Mucosa of rectum (tissue), 2 donors: ENCODE measurements around the gene GPR82.
"Not testable (repeated sequence)": the region's sequence is repeated elsewhere in the genome, so short reads cannot be mapped to it uniquely, and the experiment has no call there.

Experiments
- H3K27ac ChIP-seq, 2 donors: one replicate each; pipeline ENCODE4 v1.7.0; 2013; ENCODE audit warnings: inconsistent platforms in 2 of 2, low read depth in 2 of 2, low read length in 2 of 2
- H3K27me3 ChIP-seq, 2 donors: one replicate each; pipeline ENCODE4 v1.7.0; 2013; ENCODE audit warnings: low read length in 2 of 2; ENCODE audit not compliant: control insufficient read depth in 2 of 2, insufficient read depth in 2 of 2
- H3K36me3 ChIP-seq, 2 donors: one replicate each; pipeline ENCODE4 v1.7.0; 2013; ENCODE audit warnings: low read length in 2 of 2; ENCODE audit not compliant: control insufficient read depth in 2 of 2, insufficient read depth in 2 of 2
- H3K4me1 ChIP-seq, 2 donors: one replicate each; pipeline ENCODE4 v1.7.0; 2013; ENCODE audit warnings: low read length in 2 of 2, mild to moderate bottlenecking in 1 of 2; ENCODE audit not compliant: control insufficient read depth in 2 of 2, insufficient read depth in 2 of 2
- H3K4me3 ChIP-seq, 2 donors: one replicate each; pipeline ENCODE4 v1.7.0; 2013; ENCODE audit warnings: low read length in 2 of 2
- H3K9ac ChIP-seq, 2 donors: one replicate each; pipeline ENCODE4 v1.7.0; 2013; ENCODE audit warnings: low read length in 2 of 2, low read depth in 1 of 2, mild to moderate bottlenecking in 1 of 2
- H3K9me3 ChIP-seq, 2 donors: one replicate each; pipeline ENCODE4 v1.7.0; 2013; ENCODE audit warnings: low read length in 2 of 2; ENCODE audit not compliant: control insufficient read depth in 2 of 2
- donor health status: healthy.
- donor health status: Normal muscosa, but diverticular disease.

The GPR82 gene

DNA sequence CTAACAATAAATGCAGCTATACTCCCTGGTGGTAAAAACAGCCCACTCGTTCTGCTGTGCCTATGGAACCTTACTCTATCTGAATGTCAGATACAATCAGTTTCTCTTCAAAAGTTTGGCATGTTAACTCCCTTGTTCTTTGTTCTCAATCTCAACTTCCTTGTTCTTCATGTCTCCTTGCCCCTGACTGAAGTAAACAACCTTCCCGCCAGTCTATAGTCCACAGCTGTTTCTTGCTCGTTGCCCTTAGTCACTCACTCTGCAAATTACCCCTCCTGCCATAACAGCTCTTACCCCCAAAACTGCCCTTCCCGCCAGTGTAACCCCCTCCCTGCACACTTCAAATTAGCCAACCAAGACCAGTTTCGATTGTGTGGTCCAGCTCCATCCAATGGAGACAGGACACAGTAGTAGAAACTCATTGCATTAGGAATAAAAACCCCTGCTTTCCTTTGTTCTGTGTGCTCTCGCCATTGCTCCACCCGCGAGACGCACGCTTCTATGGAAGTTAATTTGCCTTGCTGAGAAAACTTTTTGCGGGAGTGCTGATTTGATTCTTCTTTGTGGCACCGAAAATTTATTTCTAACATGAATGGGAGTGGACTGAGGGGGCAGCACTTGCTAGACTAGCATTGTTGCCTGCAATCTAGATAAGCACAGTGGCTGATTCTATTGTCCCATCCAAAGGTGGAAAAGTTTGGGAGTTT is 7.1 kb upstream of the GPR82 start:
- Histone ChIP-seq H3K9me3 (peaks cover 11% of the 10 kb centered on the region in 2 donors), H3K36me3 (peaks cover 0 to 5% of the 10 kb centered on the region in 2 donors), H3K4me1 (no peaks in the 10 kb centered on the region), H3K27me3 (peaks cover 0 to 4% of the 10 kb centered on the region in 2 donors), H3K4me3 (no peak overlapping the region), H3K27ac (no peak overlapping the region), H3K9ac (no peak overlapping the region)

DNA sequence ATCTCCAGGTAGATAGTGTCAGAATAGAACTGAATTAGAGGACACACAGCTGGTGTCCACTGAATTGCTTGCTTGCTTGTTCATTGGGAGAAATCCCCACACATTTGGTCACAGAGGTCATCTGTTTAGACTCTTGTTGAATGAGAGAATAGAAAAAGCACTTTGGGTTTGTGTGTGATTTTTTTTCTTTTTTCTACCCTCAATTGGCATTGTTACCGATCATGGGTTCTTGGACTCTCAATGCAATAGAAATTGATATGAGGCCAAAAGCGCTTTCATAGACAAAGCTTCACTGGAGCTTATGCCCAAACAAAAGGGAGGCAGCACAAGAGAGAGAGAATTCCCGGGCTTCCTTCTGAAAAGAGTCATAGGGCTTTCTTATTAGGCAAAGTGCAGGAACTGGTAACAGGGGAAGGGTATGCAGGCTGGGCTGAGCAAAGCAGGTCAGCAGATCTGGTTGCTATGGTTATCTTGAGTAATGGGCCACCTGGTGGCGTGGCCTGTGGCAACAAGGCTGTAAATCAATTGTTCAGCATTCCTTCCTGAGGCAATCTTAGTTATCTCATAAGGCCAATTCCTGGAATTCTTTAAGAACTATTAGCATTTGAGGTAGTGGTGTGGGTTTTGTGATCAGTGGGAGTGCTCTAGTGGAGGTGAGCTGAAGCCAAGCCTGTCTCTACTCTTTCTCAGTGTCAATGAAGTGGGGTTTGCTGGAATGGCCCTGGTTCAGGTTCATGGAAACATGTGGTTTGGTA is 5.3 kb upstream of the GPR82 start:
- Histone ChIP-seq H3K9me3 (peaks cover 11% of the 10 kb centered on the region in 2 donors), H3K27ac (no peak overlapping the region), H3K36me3 (peaks cover 0 to 5% of the 10 kb centered on the region in 2 donors), H3K9ac (no peak overlapping the region), H3K4me3 (no peak overlapping the region), H3K27me3 (peaks cover 3% of the 10 kb centered on the region in 2 donors), H3K4me1 (no peaks in the 10 kb centered on the region)

DNA sequence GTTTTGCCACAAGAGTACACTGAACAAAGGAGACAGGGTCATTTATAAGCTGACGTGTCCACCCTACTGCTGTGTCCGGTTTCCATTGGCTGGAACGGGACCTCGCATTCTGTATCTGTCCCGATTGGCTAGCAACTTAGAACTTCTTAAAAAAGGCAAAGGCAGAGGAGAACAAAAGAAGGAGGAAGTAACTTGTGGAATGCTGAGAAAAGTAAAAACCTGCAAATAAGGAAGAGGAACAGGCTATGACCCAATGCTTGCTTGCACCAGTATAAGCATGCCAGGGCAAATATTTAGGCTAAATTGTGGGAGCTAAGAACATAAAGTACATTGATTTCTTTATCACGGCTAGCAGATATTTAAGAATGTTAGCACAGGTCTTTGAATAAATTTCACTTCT is 4.4 kb upstream of the GPR82 start:
- not testable (repeated sequence) for H3K36me3 ChIP-seq, H3K4me1 ChIP-seq, H3K9ac ChIP-seq, H3K27me3 ChIP-seq, H3K4me3 ChIP-seq, H3K27ac ChIP-seq
- H3K9me3 ChIP-seq = peaks cover 11% of the 10 kb centered on the region in 2 donors

DNA sequence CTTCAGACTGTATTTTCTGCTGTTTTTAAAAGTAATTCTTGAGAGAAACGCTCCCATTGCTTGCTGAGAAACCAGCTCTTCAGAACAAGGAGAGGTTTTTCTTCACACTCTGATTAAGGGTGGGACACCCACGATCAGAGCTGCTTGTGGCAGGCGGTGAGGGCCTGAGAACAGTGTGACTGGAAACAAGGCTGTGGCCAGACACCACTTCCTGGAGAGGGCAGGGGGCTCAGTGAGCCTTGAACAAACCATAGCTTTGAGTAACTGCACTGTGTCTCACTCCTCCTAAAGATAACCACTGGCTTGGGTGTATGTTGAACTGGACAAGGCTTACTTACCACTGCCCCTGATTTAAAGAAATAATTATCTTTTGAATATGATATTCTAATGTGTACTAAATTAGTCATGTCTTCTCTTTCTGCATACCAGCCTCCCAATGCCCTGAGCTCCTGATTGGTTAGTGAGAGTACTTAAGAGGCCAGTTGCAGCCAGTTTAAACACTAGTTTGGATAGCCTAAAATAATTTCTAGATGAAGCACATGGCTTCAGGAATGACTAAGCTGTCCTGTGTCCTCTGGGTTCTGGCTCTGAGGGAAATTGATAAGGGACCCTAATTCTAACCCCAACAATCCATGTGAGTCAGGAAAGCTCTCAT is 3.7 kb upstream of the GPR82 start:
- no peak overlapping the region for H3K27ac ChIP-seq
- H3K27me3 ChIP-seq = peaks cover 0 to 3% of the 10 kb centered on the region in 2 donors
- H3K4me1 ChIP-seq = no peaks in the 10 kb centered on the region
- H3K9ac ChIP-seq = no peak overlapping the region
- no peak overlapping the region for H3K4me3 ChIP-seq
- peaks cover 11% of the 10 kb centered on the region in 2 donors for H3K9me3 ChIP-seq
- H3K36me3 ChIP-seq = peaks cover 0 to 5% of the 10 kb centered on the region in 2 donors

DNA sequence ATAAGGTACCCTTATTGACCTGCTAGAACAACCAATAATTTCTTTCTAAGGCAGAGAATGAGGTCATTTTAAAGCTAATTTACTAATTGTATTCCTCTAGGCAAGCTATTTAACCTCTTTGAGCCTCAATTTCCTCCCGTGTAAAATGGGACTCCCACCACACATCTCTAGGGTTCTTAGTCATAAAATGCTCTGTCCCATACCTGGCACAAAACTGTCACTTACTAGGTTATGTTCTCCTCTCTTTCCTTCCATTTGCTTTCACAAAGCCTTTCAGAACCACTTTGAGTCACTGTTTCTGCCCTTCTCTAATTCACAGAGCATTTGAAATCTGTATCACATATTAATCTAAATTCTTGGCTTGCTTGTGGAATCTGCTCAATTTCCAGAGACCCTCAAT is 2.4 kb upstream of the GPR82 start:
- H3K4me3 ChIP-seq = no peak overlapping the region
- H3K36me3 ChIP-seq = peaks cover 0 to 5% of the 10 kb centered on the region in 2 donors
- no peaks in the 10 kb centered on the region for H3K4me1 ChIP-seq
- H3K27ac ChIP-seq = no peak overlapping the region
- H3K9ac ChIP-seq = no peak overlapping the region
- peaks cover 0 to 3% of the 10 kb centered on the region in 2 donors for H3K27me3 ChIP-seq
- peaks cover 11% of the 10 kb centered on the region in 2 donors for H3K9me3 ChIP-seq

DNA sequence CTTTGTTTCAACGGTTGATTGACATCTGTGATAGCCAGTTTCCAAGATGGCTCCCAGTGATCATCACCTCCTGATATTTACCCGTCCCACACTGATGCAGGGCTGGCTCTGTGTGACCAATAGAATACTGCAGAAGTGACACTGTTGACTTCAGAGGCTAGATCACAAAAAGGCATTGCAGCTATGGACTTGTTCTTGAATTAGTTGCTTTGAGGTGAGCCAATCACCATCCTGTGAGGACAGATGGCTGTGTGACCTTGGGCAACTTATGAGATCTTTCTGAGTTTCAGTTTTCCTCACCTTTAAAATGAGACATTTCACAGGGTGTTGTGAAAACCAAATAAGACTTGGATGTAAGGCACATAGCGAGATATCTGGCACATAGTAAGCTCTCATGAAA is 1.8 kb upstream of the GPR82 start:
- Histone ChIP-seq H3K27me3 (peaks cover 0 to 3% of the 10 kb centered on the region in 2 donors), H3K4me1 (no peaks in the 10 kb centered on the region), H3K4me3 (no peak overlapping the region), H3K36me3 (peaks cover 0 to 5% of the 10 kb centered on the region in 2 donors), H3K27ac (no peak overlapping the region), H3K9me3 (peaks cover 11% of the 10 kb centered on the region in 2 donors), H3K9ac (no peak overlapping the region)

DNA sequence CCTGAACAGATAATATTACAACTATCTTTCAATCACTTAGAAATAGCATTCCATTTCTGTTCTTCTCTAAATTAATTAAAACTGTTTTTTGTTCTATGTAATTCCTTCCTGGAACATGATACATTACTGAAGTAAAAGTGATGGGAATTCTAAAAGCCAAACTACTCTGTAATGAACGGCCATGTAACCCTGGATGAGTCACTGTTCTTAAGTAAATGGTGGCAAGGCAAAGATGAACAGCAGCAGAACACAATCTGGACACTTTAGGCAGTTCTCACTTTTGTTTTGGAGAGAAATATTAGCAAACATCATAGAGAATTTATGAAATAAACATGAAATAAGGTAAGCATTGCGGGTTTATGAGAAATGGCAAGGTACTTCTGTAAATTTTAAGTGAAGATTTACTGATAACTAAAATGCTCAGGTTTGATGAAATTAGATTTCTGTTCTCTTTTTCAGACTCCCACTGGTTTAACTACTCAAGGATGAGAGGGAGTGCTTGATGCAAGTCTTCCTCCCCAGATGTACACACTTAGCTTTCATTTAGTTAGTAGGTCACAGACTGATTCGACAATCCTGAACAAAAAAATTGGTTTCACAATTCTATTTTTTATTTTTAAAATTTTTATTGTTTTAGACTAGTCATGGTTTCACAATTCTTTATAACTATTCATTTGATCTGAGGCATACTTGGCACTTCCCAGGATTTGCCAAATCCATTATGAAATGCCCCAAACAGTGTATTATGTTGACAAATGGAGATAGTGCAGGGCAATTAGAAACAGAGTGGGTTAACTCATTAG is 964 bp upstream of the GPR82 start:
- H3K9me3 ChIP-seq = peaks cover 5 to 7% of the 10 kb centered on the region in 2 donors
- no peak overlapping the region for H3K27ac ChIP-seq
- H3K36me3 ChIP-seq = peaks cover 0 to 5% of the 10 kb centered on the region in 2 donors
- H3K27me3 ChIP-seq = peaks cover 0 to 3% of the 10 kb centered on the region in 2 donors
- no peak overlapping the region for H3K4me3 ChIP-seq
- no peaks in the 10 kb centered on the region for H3K4me1 ChIP-seq
- H3K9ac ChIP-seq = no peak overlapping the region

DNA sequence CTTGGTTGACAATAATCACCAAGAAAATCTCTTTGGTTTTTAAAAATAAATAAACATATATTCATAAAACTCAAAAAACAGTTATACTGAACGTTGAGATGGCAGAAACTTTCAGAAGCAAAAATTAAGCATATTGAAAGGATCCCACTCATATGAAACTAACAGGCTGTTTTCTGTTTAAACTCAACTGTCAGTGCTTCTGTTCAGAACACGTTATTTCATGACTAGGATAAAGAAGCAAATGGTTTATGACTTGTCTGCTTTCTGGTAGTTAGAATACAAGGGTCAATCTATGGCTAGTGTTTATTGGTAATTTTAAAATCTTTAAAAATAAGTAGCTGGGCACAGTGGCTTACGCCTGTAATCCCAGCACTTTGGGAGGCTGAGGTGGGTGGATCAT is 4.1 kb downstream of the GPR82 start:
- Histone ChIP-seq H3K9ac (no peak overlapping the region), H3K27ac (no peak overlapping the region), H3K4me1 (no peaks in the 10 kb centered on the region), H3K36me3 (no peaks in the 10 kb centered on the region), H3K4me3 (no peak overlapping the region), H3K9me3 (no peaks in the 10 kb centered on the region), H3K27me3 (peaks cover 0 to 6% of the 10 kb centered on the region in 2 donors)

DNA sequence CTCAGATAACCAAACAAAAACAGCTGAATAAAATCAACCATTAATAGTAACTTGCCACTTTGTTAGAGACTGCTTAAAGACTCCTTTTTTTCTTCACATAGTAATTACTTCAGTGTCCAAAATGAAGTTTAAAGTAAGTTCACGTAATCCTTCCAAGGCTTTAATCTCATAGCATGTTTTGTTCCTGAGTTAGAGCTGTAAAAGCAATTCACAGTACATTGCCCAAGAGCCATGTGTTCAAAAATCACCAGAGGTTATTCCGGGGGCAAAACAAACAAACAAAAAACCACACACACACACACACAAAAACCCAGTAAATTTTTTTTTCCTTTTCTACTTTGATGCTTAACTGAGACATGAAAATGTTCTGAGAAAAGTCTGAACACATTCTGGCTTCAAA is 6.1 kb downstream of the GPR82 start:
- Histone ChIP-seq H3K4me1 (peaks cover 0 to 4% of the 10 kb centered on the region in 2 donors), H3K27ac (no peak overlapping the region), H3K27me3 (peaks cover 0 to 6% of the 10 kb centered on the region in 2 donors), H3K9ac (no peak overlapping the region), H3K9me3 (no peaks in the 10 kb centered on the region), H3K4me3 (no peak overlapping the region), H3K36me3 (no peaks in the 10 kb centered on the region)
